GM23338 (cell line): ENCODE results near the gene OGDHL.

Experiments
- EZH2 ChIP-seq: fragments of 200-600 bp; sonication (generic); IDR thresholded peaks from one replicate; pipeline ENCODE4 v1.8.0; 2017; ENCODE audit warnings: antibody characterized with exemption, mild to moderate bottlenecking, low read depth; ENCODE audit not compliant: unreplicated experiment
- EZH2phosphoT487 ChIP-seq: fragments of 200-600 bp; sonication (generic); IDR thresholded peaks from one replicate; pipeline ENCODE4 v1.8.1; 2018; ENCODE audit warnings: antibody characterized with exemption; ENCODE audit not compliant: unreplicated experiment
- JUNB ChIP-seq: IDR thresholded peaks from one replicate; pipeline ENCODE4 v1.6.1; 2016; ENCODE audit warnings: antibody characterized with exemption; ENCODE audit not compliant: unreplicated experiment
- POLR2AphosphoS5 ChIP-seq: IDR thresholded peaks from 2 replicates; pipeline ENCODE4 v1.6.1; 2016; ENCODE audit warnings: antibody characterized with exemption, low read depth
- ZNF114 ChIP-seq: fragments of 250-450 bp; sonication (Bioruptor Pico); IDR thresholded peaks from 2 replicates; pipeline ENCODE4 v1.5.0; 2020; ENCODE audit warnings: mild to moderate bottlenecking, moderate library complexity
- TF ChIP-seq, protein P1 (sequence below), 2 experiments: fragments of 200-600 bp in 1 of 2; sonication (generic) in 1 of 2; conservative IDR thresholded peaks; 2 replicates each; pipeline versions ENCODE4 v1.5.1 to v1.6.1; 2016 to 2017; ENCODE audit warnings: antibody characterized with exemption in 2 of 2, low read depth in 2 of 2, mild to moderate bottlenecking in 2 of 2, moderate library complexity in 1 of 2
- TF ChIP-seq, protein P2 (sequence below): IDR thresholded peaks from 2 replicates; pipeline ENCODE4 v1.6.1; 2016; ENCODE audit warnings: antibody characterized with exemption
- TF ChIP-seq, protein P3 (sequence below): IDR thresholded peaks from one replicate; pipeline ENCODE4 v1.6.1; 2018; ENCODE audit warnings: antibody characterized with exemption; ENCODE audit not compliant: unreplicated experiment
- TF ChIP-seq, protein P4 (sequence below): fragments of 250-450 bp; sonication (Bioruptor Pico); IDR thresholded peaks from 2 replicates; pipeline ENCODE4 v1.5.0; 2020; ENCODE audit warnings: mild to moderate bottlenecking, moderate library complexity

DNA sequence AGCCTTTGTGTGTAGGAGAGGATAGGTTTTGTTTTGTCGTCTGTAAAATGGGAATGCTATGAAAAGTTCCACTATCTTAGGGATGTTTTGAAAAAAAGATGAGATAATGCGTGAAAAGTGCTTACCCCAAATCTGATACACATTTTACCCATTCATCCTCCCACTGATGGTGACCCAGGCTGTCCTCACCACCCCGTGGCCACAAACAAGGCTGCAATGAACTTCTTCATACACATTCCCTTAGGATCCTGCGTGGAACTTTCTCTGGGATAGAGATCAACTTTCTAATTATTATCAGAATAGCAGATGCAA, 399 bp upstream of the OGDHL start:
- TF ChIP-seq, protein P1, sequence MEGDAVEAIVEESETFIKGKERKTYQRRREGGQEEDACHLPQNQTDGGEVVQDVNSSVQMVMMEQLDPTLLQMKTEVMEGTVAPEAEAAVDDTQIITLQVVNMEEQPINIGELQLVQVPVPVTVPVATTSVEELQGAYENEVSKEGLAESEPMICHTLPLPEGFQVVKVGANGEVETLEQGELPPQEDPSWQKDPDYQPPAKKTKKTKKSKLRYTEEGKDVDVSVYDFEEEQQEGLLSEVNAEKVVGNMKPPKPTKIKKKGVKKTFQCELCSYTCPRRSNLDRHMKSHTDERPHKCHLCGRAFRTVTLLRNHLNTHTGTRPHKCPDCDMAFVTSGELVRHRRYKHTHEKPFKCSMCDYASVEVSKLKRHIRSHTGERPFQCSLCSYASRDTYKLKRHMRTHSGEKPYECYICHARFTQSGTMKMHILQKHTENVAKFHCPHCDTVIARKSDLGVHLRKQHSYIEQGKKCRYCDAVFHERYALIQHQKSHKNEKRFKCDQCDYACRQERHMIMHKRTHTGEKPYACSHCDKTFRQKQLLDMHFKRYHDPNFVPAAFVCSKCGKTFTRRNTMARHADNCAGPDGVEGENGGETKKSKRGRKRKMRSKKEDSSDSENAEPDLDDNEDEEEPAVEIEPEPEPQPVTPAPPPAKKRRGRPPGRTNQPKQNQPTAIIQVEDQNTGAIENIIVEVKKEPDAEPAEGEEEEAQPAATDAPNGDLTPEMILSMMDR (conservative IDR thresholded peaks at IDR 0.05; ENCODE audit: low read depth in 2 of 2) = no peak
- TF ChIP-seq POLR2AphosphoS5 (no peak), EZH2 (no peak), ZNF114 (CRISPR knock-in tag) (no peak), JUNB (no peak), EZH2phosphoT487 (no peak)
- TF ChIP-seq, protein P2, sequence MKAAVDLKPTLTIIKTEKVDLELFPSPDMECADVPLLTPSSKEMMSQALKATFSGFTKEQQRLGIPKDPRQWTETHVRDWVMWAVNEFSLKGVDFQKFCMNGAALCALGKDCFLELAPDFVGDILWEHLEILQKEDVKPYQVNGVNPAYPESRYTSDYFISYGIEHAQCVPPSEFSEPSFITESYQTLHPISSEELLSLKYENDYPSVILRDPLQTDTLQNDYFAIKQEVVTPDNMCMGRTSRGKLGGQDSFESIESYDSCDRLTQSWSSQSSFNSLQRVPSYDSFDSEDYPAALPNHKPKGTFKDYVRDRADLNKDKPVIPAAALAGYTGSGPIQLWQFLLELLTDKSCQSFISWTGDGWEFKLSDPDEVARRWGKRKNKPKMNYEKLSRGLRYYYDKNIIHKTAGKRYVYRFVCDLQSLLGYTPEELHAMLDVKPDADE = no peak
- TF ChIP-seq, protein P3, sequence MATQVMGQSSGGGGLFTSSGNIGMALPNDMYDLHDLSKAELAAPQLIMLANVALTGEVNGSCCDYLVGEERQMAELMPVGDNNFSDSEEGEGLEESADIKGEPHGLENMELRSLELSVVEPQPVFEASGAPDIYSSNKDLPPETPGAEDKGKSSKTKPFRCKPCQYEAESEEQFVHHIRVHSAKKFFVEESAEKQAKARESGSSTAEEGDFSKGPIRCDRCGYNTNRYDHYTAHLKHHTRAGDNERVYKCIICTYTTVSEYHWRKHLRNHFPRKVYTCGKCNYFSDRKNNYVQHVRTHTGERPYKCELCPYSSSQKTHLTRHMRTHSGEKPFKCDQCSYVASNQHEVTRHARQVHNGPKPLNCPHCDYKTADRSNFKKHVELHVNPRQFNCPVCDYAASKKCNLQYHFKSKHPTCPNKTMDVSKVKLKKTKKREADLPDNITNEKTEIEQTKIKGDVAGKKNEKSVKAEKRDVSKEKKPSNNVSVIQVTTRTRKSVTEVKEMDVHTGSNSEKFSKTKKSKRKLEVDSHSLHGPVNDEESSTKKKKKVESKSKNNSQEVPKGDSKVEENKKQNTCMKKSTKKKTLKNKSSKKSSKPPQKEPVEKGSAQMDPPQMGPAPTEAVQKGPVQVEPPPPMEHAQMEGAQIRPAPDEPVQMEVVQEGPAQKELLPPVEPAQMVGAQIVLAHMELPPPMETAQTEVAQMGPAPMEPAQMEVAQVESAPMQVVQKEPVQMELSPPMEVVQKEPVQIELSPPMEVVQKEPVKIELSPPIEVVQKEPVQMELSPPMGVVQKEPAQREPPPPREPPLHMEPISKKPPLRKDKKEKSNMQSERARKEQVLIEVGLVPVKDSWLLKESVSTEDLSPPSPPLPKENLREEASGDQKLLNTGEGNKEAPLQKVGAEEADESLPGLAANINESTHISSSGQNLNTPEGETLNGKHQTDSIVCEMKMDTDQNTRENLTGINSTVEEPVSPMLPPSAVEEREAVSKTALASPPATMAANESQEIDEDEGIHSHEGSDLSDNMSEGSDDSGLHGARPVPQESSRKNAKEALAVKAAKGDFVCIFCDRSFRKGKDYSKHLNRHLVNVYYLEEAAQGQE = no peak
- TF ChIP-seq, protein P4, sequence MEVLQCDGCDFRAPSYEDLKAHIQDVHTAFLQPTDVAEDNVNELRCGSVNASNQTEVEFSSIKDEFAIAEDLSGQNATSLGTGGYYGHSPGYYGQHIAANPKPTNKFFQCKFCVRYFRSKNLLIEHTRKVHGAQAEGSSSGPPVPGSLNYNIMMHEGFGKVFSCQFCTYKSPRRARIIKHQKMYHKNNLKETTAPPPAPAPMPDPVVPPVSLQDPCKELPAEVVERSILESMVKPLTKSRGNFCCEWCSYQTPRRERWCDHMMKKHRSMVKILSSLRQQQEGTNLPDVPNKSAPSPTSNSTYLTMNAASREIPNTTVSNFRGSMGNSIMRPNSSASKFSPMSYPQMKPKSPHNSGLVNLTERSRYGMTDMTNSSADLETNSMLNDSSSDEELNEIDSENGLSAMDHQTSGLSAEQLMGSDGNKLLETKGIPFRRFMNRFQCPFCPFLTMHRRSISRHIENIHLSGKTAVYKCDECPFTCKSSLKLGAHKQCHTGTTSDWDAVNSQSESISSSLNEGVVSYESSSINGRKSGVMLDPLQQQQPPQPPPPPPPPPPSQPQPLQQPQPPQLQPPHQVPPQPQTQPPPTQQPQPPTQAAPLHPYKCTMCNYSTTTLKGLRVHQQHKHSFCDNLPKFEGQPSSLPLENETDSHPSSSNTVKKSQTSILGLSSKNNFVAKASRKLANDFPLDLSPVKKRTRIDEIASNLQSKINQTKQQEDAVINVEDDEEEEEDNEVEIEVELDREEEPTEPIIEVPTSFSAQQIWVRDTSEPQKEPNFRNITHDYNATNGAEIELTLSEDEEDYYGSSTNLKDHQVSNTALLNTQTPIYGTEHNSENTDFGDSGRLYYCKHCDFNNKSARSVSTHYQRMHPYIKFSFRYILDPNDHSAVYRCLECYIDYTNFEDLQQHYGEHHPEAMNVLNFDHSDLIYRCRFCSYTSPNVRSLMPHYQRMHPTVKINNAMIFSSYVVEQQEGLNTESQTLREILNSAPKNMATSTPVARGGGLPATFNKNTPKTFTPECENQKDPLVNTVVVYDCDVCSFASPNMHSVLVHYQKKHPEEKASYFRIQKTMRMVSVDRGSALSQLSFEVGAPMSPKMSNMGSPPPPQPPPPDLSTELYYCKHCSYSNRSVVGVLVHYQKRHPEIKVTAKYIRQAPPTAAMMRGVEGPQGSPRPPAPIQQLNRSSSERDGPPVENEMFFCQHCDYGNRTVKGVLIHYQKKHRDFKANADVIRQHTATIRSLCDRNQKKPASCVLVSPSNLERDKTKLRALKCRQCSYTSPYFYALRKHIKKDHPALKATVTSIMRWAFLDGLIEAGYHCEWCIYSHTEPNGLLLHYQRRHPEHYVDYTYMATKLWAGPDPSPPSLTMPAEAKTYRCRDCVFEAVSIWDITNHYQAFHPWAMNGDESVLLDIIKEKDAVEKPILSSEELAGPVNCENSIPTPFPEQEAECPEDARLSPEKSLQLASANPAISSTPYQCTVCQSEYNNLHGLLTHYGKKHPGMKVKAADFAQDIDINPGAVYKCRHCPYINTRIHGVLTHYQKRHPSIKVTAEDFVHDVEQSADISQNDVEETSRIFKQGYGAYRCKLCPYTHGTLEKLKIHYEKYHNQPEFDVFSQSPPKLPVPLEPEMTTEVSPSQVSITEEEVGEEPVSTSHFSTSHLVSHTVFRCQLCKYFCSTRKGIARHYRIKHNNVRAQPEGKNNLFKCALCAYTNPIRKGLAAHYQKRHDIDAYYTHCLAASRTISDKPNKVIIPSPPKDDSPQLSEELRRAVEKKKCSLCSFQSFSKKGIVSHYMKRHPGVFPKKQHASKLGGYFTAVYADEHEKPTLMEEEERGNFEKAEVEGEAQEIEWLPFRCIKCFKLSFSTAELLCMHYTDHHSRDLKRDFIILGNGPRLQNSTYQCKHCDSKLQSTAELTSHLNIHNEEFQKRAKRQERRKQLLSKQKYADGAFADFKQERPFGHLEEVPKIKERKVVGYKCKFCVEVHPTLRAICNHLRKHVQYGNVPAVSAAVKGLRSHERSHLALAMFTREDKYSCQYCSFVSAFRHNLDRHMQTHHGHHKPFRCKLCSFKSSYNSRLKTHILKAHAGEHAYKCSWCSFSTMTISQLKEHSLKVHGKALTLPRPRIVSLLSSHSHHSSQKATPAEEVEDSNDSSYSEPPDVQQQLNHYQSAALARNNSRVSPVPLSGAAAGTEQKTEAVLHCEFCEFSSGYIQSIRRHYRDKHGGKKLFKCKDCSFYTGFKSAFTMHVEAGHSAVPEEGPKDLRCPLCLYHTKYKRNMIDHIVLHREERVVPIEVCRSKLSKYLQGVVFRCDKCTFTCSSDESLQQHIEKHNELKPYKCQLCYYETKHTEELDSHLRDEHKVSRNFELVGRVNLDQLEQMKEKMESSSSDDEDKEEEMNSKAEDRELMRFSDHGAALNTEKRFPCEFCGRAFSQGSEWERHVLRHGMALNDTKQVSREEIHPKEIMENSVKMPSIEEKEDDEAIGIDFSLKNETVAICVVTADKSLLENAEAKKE = no peak
